HEK293T (cell line): ENCODE measurements around the gene PLEKHF1.

Source experiments
- CTBP1 ChIP-seq: fragments of 450-650 bp; IDR thresholded peaks from 2 replicates; pipeline ENCODE4 v1.6.1; 2016; ENCODE audit warnings: borderline replicate concordance
- SP1 ChIP-seq: fragments of 450-650 bp; IDR thresholded peaks from 2 replicates; pipeline ENCODE4 v1.6.1; 2017

- TF ChIP-seq CTBP1 = no peak
- no peak for TF ChIP-seq SP1
Observed at GRCh38 chr19:29663861-29664752, 1.2 kb upstream of the PLEKHF1 start.
